Fibroblast of lung (primary cell): ENCODE data around the gene CLEC16A.

Experiments used
- CTCF ChIP-seq, 2 donors: IDR thresholded peaks in 1 of 2; conservative IDR thresholded peaks in 1 of 2; 1 replicate in 1 of 2; 2 replicates in 1 of 2; pipeline ENCODE4 v1.5.1; 2011 to 2012; ENCODE audit warnings: low read length in 2 of 2, control low read depth in 1 of 2, inconsistent platforms in 1 of 2, low read depth in 1 of 2, mild to moderate bottlenecking in 1 of 2
- EZH2 ChIP-seq: IDR thresholded peaks from 2 replicates; pipeline ENCODE4 v1.5.1; 2012; ENCODE audit warnings: low read length, control low read depth, mild to moderate bottlenecking; ENCODE audit errors: missing control alignments

GRCh38 chr16:11098601-11099390, 154.4 kb downstream of the CLEC16A start:
- TF ChIP-seq CTCF (conservative IDR thresholded peaks at IDR 0.05 in 1 of 2, IDR thresholded peaks at IDR 0.05 in 1 of 2; ENCODE audit: low read depth in 1 of 2, low read length in 2 of 2), result no peak
- TF ChIP-seq EZH2, result no peak
